ENCODE results near the gene GLRA3.
"Not testable (repeated sequence)": the region's sequence is repeated elsewhere in the genome, so short reads cannot be mapped to it uniquely, and the experiment has no call there.

GLRA3 gene

GRCh38 chr4:174828845-174829701, at the start of gene GLRA3:
Gene GLRA3, minus strand, starts transcription at chr4:174829247. Its CDS starts 436 bp downstream, at chr4:174828811.
- no peak for DNase-seq

GRCh38 chr4:174874898-174875297, 45.9 kb upstream of the GLRA3 start:
- DNase-seq = no peak

- DNase-seq = no peak
Measured at GRCh38 chr4:174873931-174874330, 44.9 kb upstream of the GLRA3 start.

DNA sequence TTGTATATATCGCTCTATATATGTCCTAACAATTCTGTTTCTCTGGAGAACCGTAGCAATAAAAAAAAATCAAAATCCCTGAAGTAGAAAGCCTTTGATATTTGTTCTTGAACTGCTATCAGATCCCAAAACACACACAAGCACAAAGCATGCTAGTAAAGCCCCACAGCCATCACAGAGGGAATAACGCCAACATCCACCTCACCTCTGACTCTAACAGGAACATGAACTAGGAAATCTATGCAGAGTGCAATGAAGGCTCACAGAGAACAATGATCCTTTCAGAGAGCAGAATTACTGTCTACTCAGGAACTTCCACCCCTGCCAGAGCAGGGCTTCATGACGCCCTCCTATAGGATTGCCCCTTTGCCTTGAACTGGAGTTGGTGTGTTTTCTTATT, 44.1 kb upstream of the GLRA3 start:
- DNase-seq = not testable (repeated sequence)

- DNase-seq = no peak
Measured at GRCh38 chr4:174871407-174871806, 42.4 kb upstream of the GLRA3 start.

- DNase-seq = no peak
Measured at GRCh38 chr4:174870311-174870710, 41.3 kb upstream of the GLRA3 start.

GRCh38 chr4:174869339-174869738, 40.3 kb upstream of the GLRA3 start:
- DNase-seq = no peak

DNA sequence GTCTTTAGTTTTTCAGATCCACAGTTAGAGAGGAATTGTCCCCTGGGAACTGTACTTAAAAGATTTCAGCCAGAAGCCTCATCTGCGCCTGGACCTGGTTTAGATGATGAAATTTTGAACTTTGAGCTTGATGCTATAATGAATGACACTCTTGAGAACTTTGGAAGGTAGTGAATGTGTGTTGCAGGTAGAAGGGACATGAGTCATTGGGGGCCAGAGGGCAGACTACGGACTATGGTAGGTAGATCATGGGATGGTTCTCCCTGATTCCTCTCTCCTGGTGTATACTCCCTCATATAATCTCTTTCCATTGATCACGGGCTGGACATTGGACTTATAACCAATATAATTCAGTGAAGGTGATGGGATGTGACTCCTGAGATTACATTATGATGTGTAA, 38.9 kb upstream of the GLRA3 start:
- DNase-seq = no peak

GRCh38 chr4:174865418-174865985, 36.5 kb upstream of the GLRA3 start:
- DNase-seq = no peak

GRCh38 chr4:174864031-174864430, 35.0 kb upstream of the GLRA3 start:
- DNase-seq = no peak

- DNase-seq = no peak
Measured at GRCh38 chr4:174860588-174860987, 31.5 kb upstream of the GLRA3 start.

- DNase-seq = no peak
Measured at GRCh38 chr4:174859904-174860303, 30.9 kb upstream of the GLRA3 start.

- no peak for DNase-seq
Measured at GRCh38 chr4:174856926-174857800, 28.1 kb upstream of the GLRA3 start.

- no peak for DNase-seq
Measured at GRCh38 chr4:174855050-174855449, 26.0 kb upstream of the GLRA3 start.

DNA sequence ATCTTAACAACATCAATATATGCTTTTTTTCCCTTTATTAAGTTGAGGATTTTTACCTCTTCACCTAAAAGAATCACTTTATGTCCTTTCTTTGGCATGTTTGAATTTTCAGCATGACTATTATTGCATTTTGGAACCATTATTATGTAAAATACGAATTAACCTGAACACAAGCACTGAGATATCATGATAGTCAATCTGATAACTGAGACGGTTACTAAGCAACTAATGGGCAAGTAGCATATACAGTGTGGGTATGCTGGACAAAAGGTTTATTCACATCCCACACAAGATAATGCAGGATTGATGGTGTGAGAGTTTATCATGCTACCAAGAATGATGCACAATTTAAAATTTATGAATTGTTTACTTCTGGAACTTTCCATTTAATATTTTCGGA, 24.6 kb upstream of the GLRA3 start:
- no peak for DNase-seq

GRCh38 chr4:174848596-174848995, 19.5 kb upstream of the GLRA3 start:
- DNase-seq = no peak

DNA sequence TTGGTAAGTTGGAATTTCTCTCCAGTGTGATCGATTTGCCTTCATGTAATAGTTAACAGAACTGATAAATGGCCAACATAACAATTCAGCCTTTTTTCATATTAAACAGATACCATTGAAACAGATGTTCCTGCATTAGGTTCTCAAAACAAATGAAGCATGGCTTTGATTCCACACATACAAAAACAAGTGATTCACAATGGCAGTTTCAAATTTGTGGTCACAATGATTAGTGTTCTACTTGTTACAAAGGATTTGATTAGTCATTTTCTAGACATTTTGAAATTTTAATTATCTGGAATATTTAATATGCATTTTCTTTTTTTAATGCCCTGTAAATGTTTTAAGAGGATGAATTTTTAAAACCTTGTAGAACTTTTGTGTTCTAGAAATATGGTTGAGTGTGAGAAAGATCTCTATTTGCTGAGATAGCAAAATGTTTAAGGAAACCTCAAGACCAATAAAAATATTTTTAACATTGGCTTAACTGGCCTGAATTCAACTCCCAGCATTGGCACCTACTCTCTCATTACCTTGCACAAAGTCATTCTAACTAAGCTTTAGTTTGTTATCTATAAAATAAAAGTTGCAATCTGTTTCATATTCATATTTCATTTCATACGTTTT, 18.9 kb upstream of the GLRA3 start:
- DNase-seq = no peak

GRCh38 chr4:174835536-174835935, 6.5 kb upstream of the GLRA3 start:
- DNase-seq = no peak

GRCh38 chr4:174834477-174834876, 5.4 kb upstream of the GLRA3 start:
- DNase-seq = no peak

GRCh38 chr4:174826660-174827059, 2.4 kb downstream of the GLRA3 start:
- no peak for DNase-seq

GRCh38 chr4:174815282-174815681, 13.8 kb downstream of the GLRA3 start:
- DNase-seq = no peak

DNA sequence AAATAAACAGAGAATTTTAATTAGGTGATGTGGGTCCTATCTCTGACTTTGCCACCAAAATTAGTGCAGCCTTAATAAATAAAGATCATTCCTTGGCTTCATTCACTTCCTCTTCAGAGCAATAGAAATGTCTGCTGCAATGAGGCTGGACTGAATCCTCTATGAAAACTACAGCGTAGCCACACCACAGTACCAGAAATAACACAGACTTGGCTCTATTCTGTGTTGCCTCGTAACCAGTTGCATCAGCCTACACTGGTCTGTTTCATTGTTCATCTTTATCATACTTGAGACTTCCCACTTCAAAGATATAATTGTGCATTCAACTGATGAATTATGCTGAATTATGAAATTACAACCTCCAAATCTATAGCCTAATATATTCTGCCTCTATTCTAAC, 15.8 kb downstream of the GLRA3 start:
- no peak for DNase-seq

GRCh38 chr4:174810834-174811233, 18.2 kb downstream of the GLRA3 start:
- no peak for DNase-seq
